ENCODE measurements around the gene STOX2.

GRCh38 chr4:183999435-183999834 lies 94.3 kb downstream of the STOX2 start:
- TF ChIP-seq CTCF (IDR thresholded peaks at IDR 0.05; ENCODE audit: insufficient read depth, low read depth, low read length), result no peak
- TF ChIP-seq EZH2 (IDR thresholded peaks at IDR 0.05; ENCODE audit: insufficient read depth, low read length), result no peak
